Measurements from ENCODE around the gene GABRB1.

DNA sequence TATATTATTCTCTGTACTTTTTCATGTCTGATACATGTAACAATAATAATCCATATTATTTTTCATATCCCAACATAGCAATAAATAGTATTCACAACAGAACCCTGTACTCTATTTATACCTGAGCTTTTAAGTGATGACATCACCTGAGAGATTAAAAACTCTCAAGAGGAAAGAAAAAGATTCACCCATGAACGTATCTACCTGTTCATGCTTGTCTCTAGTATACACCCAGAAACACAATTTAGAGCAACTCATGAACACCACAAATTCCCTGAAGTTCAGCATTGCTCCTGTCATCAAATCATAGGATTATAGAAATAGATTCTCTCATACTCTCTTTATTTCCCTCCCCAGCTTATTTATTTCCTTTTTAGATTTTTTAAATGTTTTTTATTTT, 185.9 kb downstream of the GABRB1 start:
- TF ChIP-seq POLR2AphosphoS5 (IDR thresholded peaks at IDR 0.05) = no peak
- TF ChIP-seq, protein P1, sequence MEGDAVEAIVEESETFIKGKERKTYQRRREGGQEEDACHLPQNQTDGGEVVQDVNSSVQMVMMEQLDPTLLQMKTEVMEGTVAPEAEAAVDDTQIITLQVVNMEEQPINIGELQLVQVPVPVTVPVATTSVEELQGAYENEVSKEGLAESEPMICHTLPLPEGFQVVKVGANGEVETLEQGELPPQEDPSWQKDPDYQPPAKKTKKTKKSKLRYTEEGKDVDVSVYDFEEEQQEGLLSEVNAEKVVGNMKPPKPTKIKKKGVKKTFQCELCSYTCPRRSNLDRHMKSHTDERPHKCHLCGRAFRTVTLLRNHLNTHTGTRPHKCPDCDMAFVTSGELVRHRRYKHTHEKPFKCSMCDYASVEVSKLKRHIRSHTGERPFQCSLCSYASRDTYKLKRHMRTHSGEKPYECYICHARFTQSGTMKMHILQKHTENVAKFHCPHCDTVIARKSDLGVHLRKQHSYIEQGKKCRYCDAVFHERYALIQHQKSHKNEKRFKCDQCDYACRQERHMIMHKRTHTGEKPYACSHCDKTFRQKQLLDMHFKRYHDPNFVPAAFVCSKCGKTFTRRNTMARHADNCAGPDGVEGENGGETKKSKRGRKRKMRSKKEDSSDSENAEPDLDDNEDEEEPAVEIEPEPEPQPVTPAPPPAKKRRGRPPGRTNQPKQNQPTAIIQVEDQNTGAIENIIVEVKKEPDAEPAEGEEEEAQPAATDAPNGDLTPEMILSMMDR (IDR thresholded peaks at IDR 0.05) = no peak
